GM10847 (cell line): ENCODE measurements around the gene CADPS2.

Source experiments
- POLR2A ChIP-seq: IDR thresholded peaks from 2 replicates; pipeline ENCODE4 v1.6.1; 2011; ENCODE audit not compliant: insufficient read length; ENCODE audit errors: extremely low read depth

The CADPS2 gene

GRCh38 chr7:122528879-122529481, 357.3 kb downstream of the CADPS2 start:
- TF ChIP-seq POLR2A, result no peak

GRCh38 chr7:122525355-122525754, 360.9 kb downstream of the CADPS2 start:
- TF ChIP-seq POLR2A, result no peak

GRCh38 chr7:122521767-122522166, 364.5 kb downstream of the CADPS2 start:
- TF ChIP-seq POLR2A, result no peak

GRCh38 chr7:122520971-122521555, 365.2 kb downstream of the CADPS2 start:
- TF ChIP-seq POLR2A, result no peak

- TF ChIP-seq POLR2A, result no peak
Observed at GRCh38 chr7:122518488-122518887, 367.8 kb downstream of the CADPS2 start.

GRCh38 chr7:122517576-122517975, 368.7 kb downstream of the CADPS2 start:
- TF ChIP-seq POLR2A, result no peak

- TF ChIP-seq POLR2A, result no peak
Observed at GRCh38 chr7:122515404-122515803, 370.9 kb downstream of the CADPS2 start.

- TF ChIP-seq POLR2A, result no peak
Observed at GRCh38 chr7:122511268-122511667, 375.0 kb downstream of the CADPS2 start.

- no peak for TF ChIP-seq POLR2A
Observed at GRCh38 chr7:122507591-122507990, 378.7 kb downstream of the CADPS2 start.

GRCh38 chr7:122492007-122492406, 394.3 kb downstream of the CADPS2 start:
- TF ChIP-seq POLR2A, result no peak

- no peak for TF ChIP-seq POLR2A
Observed at GRCh38 chr7:122488241-122488640, 398.0 kb downstream of the CADPS2 start.

- TF ChIP-seq POLR2A, result no peak
Observed at GRCh38 chr7:122487131-122487530, 399.1 kb downstream of the CADPS2 start.

- no peak for TF ChIP-seq POLR2A
Observed at GRCh38 chr7:122485856-122486255, 400.4 kb downstream of the CADPS2 start.

GRCh38 chr7:122482212-122482611, 404.0 kb downstream of the CADPS2 start:
- no peak for TF ChIP-seq POLR2A

GRCh38 chr7:122470859-122471258, 415.4 kb downstream of the CADPS2 start:
- no peak for TF ChIP-seq POLR2A

GRCh38 chr7:122468945-122469344, 417.3 kb downstream of the CADPS2 start:
- TF ChIP-seq POLR2A, result no peak
